ENCODE data around the gene COG5. TPM values are rescaled to one million over a fixed set of nuclear protein-coding genes. Genes with fewer than 3 reads are reported as not detected.
A peak's percentile ranks its signal among the peaks of the same experiment; 100 is the strongest.

The COG5 gene
- total RNA-seq, 1 donor from 2014 or later, result 40.8 TPM

DNA sequence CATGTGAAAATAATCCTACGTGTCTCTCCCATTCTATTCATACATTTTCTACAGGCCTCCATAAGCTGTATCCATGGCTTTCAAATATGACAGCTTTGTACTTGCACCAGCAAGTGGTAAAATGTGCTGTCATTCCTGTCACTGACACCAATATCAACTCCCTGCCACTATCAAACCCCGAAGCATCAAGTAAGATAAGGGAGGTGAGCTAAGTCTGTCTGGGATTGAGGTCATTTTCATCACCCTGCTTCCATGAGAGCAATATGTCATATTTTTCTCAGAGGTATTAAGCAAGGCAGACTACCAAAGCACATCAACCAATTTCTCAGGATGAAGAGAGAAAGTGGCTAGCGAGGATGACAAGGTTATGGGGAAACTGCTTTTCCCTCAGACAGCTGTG, 82.8 kb downstream of the COG5 start:
- no peaks in the 10 kb centered on the region for H3K9me3 ChIP-seq (replicated peaks)
- DNase-seq, result no peak
- no peaks in the 10 kb centered on the region for H3K36me3 ChIP-seq
- intact Hi-C loops (cut with micrococcal nuclease), result no loop called here
- peak overlapping the region; percentile 61 for H3K4me3 ChIP-seq
- H3K27me3 ChIP-seq (ENCODE audit: low read depth), result no peaks in the 10 kb centered on the region
- no peak for TF ChIP-seq CTCF (IDR thresholded peaks at IDR 0.05; ENCODE audit: borderline replicate concordance)
- H3K27ac ChIP-seq (replicated peaks), result peak overlapping the region; percentile 84
- peaks cover 19% of the 10 kb centered on the region for H3K4me1 ChIP-seq

DNA sequence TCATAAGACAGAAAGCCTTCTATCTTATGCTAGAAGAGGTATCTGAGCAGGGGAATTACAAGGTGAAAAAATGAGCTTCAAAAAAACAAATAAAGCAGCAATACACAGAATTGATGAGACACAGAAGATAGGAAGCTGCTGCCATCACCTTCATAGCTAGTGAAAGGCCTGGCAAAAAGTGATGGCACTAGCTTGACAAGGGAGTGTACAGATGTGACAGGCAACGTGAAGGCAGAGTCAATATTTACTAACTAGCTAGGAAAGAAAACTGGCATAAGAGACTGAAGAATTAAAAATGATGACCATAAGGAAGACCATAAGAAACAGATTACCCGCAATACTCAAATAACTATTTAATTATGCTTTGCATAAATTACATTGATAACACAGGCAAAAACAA, 84.4 kb downstream of the COG5 start:
- peak overlapping the region; percentile 84 for H3K27ac ChIP-seq (replicated peaks)
- intact Hi-C loops (cut with micrococcal nuclease), result no loop called here
- no peaks in the 10 kb centered on the region for H3K36me3 ChIP-seq
- no peak for TF ChIP-seq CTCF (IDR thresholded peaks at IDR 0.05; ENCODE audit: borderline replicate concordance)
- peaks cover 7% of the 10 kb centered on the region for H3K4me1 ChIP-seq
- peak overlapping the region; percentile 61 for H3K4me3 ChIP-seq
- no peaks in the 10 kb centered on the region for H3K9me3 ChIP-seq (replicated peaks)
- DNase-seq, result no peak
- no peaks in the 10 kb centered on the region for H3K27me3 ChIP-seq (ENCODE audit: low read depth)

GRCh38 chr7:107474104-107474521, 89.6 kb downstream of the COG5 start:
- intact Hi-C loops (cut with micrococcal nuclease), result no loop called here
- Histone ChIP-seq H3K36me3 (no peaks in the 10 kb centered on the region), H3K27me3 (ENCODE audit: low read depth) (no peaks in the 10 kb centered on the region), H3K4me1 (peaks cover 9% of the 10 kb centered on the region), H3K4me3 (peak overlapping the region; percentile 61), H3K9me3 (replicated peaks) (no peaks in the 10 kb centered on the region), H3K27ac (replicated peaks) (peak overlapping the region; percentile 84)
- no peak for TF ChIP-seq CTCF (IDR thresholded peaks at IDR 0.05; ENCODE audit: borderline replicate concordance)
- DNase-seq, result no peak

DNA sequence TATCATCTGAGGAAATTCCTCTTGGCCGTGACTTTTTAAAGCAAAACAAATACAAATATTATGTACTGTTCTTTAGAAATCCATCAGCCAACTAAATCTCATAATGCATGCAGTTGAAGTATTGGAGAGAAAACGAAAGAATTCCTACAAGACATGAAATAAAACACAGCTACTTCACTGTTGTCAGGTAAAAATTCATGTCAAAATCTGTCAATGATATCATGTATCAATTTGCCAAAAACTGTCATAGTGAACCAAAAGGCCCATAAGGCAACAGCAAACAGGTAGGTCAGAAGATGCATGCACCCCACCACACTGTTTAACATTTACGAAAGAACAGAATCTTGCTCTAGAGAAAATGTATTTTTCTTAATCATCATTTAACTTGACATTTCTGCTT, 91.6 kb downstream of the COG5 start:
- Histone ChIP-seq H3K9me3 (replicated peaks) (no peaks in the 10 kb centered on the region), H3K27me3 (ENCODE audit: low read depth) (no peaks in the 10 kb centered on the region), H3K4me1 (peaks cover 13% of the 10 kb centered on the region), H3K36me3 (no peaks in the 10 kb centered on the region), H3K4me3 (peak overlapping the region; percentile 61), H3K27ac (replicated peaks) (peak overlapping the region; percentile 84)
- TF ChIP-seq CTCF (IDR thresholded peaks at IDR 0.05; ENCODE audit: borderline replicate concordance), result no peak
- intact Hi-C loops (cut with micrococcal nuclease), result no loop called here
- DNase-seq, result no peak

- Histone ChIP-seq H3K9me3 (replicated peaks) (no peaks in the 10 kb centered on the region), H3K4me1 (peaks cover 13% of the 10 kb centered on the region), H3K4me3 (peak overlapping the region; percentile 61), H3K36me3 (no peaks in the 10 kb centered on the region), H3K27ac (replicated peaks) (peak overlapping the region; percentile 84), H3K27me3 (ENCODE audit: low read depth) (no peaks in the 10 kb centered on the region)
- intact Hi-C loops (cut with micrococcal nuclease), result no loop called here
- peak; percentile 55 for TF ChIP-seq CTCF (IDR thresholded peaks at IDR 0.05; ENCODE audit: borderline replicate concordance)
- DNase-seq, result no peak
Measured at GRCh38 chr7:107471292-107472070, 92.2 kb downstream of the COG5 start.
